ENCODE results near the gene PHPT1. TPM values are rescaled to one million over a fixed set of nuclear protein-coding genes. Genes with fewer than 3 reads are reported as not detected.
A peak's percentile ranks its signal among the peaks of the same experiment; 100 is the strongest.

Gene PHPT1
- total and polyA plus RNA-seq, 2 of the 13 experiments (the other 11 are each of a cell fraction or from before 2014, with no cell fraction given) = 189 to 192 TPM

DNA sequence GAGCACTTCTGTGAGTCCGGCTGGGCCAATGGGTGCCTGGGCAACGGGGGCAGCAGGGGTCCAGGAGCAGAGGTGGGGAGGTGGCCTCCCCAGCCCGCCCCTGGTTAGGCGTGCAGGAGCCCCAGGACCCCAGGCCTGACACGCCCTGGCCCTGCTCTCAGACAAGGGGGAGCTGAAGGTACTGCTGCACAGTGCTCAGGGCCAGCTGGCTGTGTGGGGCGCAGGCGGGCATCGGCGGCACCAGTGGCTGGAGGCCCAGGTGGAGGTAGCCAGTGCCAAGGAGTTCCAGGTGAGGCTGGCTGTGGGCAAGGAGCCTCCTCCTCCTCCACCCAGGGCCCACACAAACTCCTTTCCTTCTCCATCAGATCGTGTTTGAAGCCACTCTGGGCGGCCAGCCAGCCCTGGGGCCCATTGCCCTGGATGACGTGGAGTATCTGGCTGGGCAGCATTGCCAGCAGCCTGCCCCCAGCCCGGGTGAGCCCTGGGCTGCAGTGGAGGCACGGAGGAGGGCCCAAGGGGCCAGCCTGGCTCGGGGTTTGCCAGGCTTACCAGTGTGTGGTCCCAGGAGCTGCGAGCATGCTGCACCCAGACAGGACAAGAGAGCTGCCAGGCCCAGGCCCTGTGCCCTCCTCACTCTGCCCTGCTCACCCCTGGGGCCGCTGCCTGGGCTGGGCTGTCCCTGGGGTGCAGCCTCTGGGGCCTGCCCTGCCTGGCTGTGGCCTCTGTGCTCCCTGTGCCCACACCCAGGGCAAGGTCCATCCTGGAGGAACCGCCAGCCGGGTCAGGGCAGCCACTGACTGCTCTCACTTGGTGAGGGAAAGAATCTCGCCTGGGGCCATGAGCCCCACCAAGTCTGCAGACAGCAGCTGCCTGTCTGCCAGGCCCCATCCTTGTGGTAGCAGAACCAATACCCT lies 9.9 kb downstream of the PHPT1 start (continued):
- TF ChIP-seq, protein P1, sequence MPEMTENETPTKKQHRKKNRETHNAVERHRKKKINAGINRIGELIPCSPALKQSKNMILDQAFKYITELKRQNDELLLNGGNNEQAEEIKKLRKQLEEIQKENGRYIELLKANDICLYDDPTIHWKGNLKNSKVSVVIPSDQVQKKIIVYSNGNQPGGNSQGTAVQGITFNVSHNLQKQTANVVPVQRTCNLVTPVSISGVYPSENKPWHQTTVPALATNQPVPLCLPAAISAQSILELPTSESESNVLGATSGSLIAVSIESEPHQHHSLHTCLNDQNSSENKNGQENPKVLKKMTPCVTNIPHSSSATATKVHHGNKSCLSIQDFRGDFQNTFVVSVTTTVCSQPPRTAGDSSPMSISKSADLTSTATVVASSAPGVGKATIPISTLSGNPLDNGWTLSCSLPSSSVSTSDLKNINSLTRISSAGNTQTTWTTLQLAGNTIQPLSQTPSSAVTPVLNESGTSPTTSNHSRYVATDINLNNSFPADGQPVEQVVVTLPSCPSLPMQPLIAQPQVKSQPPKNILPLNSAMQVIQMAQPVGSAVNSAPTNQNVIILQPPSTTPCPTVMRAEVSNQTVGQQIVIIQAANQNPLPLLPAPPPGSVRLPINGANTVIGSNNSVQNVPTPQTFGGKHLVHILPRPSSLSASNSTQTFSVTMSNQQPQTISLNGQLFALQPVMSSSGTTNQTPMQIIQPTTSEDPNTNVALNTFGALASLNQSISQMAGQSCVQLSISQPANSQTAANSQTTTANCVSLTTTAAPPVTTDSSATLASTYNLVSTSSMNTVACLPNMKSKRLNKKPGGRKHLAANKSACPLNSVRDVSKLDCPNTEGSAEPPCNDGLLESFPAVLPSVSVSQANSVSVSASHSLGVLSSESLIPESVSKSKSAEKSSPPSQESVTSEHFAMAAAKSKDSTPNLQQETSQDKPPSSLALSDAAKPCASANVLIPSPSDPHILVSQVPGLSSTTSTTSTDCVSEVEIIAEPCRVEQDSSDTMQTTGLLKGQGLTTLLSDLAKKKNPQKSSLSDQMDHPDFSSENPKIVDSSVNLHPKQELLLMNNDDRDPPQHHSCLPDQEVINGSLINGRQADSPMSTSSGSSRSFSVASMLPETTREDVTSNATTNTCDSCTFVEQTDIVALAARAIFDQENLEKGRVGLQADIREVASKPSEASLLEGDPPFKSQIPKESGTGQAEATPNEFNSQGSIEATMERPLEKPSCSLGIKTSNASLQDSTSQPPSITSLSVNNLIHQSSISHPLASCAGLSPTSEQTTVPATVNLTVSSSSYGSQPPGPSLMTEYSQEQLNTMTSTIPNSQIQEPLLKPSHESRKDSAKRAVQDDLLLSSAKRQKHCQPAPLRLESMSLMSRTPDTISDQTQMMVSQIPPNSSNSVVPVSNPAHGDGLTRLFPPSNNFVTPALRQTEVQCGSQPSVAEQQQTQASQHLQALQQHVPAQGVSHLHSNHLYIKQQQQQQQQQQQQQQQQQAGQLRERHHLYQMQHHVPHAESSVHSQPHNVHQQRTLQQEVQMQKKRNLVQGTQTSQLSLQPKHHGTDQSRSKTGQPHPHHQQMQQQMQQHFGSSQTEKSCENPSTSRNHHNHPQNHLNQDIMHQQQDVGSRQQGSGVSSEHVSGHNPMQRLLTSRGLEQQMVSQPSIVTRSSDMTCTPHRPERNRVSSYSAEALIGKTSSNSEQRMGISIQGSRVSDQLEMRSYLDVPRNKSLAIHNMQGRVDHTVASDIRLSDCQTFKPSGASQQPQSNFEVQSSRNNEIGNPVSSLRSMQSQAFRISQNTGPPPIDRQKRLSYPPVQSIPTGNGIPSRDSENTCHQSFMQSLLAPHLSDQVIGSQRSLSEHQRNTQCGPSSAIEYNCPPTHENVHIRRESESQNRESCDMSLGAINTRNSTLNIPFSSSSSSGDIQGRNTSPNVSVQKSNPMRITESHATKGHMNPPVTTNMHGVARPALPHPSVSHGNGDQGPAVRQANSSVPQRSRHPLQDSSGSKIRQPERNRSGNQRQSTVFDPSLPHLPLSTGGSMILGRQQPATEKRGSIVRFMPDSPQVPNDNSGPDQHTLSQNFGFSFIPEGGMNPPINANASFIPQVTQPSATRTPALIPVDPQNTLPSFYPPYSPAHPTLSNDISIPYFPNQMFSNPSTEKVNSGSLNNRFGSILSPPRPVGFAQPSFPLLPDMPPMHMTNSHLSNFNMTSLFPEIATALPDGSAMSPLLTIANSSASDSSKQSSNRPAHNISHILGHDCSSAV (CRISPR knock-in tag; IDR thresholded peaks at IDR 0.05; ENCODE audit: borderline replicate concordance) = no peak
- TF ChIP-seq, protein P2, sequence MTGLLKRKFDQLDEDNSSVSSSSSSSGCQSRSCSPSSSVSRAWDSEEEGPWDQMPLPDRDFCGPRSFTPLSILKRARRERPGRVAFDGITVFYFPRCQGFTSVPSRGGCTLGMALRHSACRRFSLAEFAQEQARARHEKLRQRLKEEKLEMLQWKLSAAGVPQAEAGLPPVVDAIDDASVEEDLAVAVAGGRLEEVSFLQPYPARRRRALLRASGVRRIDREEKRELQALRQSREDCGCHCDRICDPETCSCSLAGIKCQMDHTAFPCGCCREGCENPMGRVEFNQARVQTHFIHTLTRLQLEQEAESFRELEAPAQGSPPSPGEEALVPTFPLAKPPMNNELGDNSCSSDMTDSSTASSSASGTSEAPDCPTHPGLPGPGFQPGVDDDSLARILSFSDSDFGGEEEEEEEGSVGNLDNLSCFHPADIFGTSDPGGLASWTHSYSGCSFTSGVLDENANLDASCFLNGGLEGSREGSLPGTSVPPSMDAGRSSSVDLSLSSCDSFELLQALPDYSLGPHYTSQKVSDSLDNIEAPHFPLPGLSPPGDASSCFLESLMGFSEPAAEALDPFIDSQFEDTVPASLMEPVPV (CRISPR knock-in tag; IDR thresholded peaks at IDR 0.05) = no peak
- TF ChIP-seq HOXD1 (CRISPR knock-in tag; IDR thresholded peaks at IDR 0.05) (no peak), ISX (CRISPR knock-in tag; conservative IDR thresholded peaks at IDR 0.05) (no peak), ZNF317 (CRISPR knock-in tag; IDR thresholded peaks at IDR 0.05) (no peak), ZNF484 (CRISPR knock-in tag; IDR thresholded peaks at IDR 0.05; ENCODE audit: borderline replicate concordance, low read depth) (no peak), ZNF225 (CRISPR knock-in tag; IDR thresholded peaks at IDR 0.05) (no peak), NFRKB (IDR thresholded peaks at IDR 0.05) (no peak), STAG1 (CRISPR knock-in tag; IDR thresholded peaks at IDR 0.05) (0 out of 2 replicates have a peak, but pooled peaks have one; percentile 2), MBNL3 (CRISPR knock-in tag; conservative IDR thresholded peaks at IDR 0.05) (no peak)
- TF ChIP-seq, protein P3, sequence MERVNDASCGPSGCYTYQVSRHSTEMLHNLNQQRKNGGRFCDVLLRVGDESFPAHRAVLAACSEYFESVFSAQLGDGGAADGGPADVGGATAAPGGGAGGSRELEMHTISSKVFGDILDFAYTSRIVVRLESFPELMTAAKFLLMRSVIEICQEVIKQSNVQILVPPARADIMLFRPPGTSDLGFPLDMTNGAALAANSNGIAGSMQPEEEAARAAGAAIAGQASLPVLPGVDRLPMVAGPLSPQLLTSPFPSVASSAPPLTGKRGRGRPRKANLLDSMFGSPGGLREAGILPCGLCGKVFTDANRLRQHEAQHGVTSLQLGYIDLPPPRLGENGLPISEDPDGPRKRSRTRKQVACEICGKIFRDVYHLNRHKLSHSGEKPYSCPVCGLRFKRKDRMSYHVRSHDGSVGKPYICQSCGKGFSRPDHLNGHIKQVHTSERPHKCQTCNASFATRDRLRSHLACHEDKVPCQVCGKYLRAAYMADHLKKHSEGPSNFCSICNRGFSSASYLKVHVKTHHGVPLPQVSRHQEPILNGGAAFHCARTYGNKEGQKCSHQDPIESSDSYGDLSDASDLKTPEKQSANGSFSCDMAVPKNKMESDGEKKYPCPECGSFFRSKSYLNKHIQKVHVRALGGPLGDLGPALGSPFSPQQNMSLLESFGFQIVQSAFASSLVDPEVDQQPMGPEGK (CRISPR knock-in tag; IDR thresholded peaks at IDR 0.05) = peak; percentile 25; the same call in 1 of the 2 replicates
- TF ChIP-seq, protein P4, sequence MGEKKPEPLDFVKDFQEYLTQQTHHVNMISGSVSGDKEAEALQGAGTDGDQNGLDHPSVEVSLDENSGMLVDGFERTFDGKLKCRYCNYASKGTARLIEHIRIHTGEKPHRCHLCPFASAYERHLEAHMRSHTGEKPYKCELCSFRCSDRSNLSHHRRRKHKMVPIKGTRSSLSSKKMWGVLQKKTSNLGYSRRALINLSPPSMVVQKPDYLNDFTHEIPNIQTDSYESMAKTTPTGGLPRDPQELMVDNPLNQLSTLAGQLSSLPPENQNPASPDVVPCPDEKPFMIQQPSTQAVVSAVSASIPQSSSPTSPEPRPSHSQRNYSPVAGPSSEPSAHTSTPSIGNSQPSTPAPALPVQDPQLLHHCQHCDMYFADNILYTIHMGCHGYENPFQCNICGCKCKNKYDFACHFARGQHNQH (CRISPR knock-in tag; IDR thresholded peaks at IDR 0.05) = no peak
- TF ChIP-seq, protein P5, sequence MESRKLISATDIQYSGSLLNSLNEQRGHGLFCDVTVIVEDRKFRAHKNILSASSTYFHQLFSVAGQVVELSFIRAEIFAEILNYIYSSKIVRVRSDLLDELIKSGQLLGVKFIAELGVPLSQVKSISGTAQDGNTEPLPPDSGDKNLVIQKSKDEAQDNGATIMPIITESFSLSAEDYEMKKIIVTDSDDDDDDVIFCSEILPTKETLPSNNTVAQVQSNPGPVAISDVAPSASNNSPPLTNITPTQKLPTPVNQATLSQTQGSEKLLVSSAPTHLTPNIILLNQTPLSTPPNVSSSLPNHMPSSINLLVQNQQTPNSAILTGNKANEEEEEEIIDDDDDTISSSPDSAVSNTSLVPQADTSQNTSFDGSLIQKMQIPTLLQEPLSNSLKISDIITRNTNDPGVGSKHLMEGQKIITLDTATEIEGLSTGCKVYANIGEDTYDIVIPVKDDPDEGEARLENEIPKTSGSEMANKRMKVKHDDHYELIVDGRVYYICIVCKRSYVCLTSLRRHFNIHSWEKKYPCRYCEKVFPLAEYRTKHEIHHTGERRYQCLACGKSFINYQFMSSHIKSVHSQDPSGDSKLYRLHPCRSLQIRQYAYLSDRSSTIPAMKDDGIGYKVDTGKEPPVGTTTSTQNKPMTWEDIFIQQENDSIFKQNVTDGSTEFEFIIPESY (CRISPR knock-in tag; IDR thresholded peaks at IDR 0.05) = peak; percentile 74

All from HepG2 (cell line).